ENCODE results near the gene ANO4.

ANO4 gene

DNA sequence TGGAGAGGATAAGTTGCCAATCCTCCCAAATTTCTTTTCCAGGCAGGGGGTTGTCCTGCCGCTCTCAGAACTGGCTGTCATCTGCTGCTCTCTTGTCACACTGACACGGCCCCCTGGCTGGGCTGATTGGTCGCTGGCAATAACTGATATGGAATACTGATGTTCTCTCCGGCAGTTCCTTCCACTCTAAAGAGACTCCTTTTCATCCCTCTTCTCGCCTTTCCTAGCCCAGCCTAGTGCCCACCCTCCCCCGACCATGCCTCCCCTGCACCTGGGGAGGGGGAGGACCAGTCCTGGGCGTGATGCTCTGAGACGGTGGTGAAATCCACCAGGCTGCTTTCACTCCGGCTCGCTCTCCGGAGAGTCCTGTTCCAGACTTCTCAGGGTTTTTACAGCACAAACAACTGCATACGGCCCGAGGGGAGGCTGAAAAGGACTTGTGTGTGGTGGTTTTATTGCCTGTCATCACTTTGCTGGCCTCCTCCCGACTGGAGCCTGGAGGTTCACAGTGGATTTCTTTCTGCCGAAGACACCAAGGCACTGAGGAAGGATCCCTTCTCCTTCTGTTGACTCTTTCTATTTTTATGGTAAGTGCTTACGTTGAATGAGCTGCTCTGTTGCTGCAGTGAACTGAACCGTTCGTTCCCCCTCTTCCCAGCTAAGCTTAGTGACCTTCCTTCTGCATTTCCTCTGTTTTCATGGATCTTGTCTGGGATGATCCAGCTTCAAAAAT lies at the start of gene ANO4:
TSS of gene ANO4 (plus strand) at position 336 of the 733 bp plus-strand sequence. CDS start 107,010 bp downstream, outside the sequence.
- DNase-seq: no peak

DNA sequence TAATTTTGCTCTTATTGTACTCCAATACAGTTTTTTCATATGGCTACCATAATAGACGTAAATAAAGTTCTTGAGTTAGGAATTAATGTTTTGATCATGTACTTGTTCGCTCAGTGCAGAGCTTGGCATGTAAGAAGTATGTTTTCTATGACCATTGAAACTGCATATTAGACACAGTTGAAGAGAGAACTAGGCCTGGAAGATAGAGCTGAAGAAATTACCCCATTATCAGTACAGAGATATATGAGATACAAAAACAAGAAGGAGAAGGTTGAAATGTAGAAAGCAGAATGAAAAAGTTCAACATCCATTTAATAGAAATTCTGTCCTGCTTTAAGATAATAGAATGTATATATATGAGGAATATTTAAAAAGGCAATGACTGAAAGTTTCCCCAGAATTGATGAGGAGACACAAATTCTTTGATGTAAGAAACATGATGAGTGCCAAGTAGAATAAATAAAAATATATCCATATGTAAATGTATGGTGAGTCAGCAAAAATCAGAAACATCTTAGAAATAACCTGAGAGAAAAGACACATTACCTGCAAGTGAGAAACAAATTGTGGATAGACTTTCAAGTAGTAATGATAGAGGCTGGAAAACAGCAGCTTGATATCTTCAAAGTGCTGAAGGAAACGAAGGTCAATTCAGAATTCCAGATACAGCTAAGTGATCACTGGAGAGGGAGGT lies 49.1 kb upstream of the ANO4 start:
- DNase-seq: no peak

DNA sequence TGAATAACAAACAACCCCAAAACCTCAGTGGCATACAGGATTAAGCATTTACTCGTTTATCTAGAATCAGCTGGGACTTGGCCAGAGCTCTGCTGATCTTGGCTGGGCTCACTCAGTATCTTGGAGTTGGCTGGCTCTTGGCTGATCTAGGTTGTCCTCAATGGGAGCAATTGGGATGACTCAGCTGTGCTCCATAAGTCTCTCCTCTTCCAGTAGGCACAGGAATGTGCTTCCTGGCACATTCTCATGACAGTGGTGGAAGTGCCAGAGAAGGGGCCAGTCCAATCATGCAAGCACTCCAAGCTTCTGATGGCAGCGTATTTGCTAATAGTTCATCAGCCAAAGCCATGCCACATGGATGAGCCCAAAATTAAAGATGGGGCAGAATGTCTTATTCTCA lies 41.7 kb upstream of the ANO4 start:
- no peak for DNase-seq

DNA sequence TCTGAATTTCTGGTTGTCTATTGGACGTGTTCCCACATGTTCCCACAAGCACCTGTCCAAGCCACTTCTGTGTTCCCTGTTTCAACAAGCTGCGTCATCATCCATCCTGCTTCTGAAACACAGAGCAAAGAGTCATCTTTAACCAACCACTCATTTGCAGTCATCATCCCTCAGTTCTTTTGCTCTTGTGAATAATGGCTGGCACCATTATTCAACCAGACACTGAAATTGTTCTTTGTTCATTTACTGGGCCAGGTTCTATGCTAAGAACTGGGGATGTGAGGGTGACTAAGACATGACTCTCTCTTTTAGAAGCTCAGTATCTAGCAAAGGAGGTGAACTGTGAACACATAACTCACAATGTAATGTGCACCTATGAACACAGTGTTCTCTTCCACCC lies 40.7 kb upstream of the ANO4 start:
- no peak for DNase-seq

DNA sequence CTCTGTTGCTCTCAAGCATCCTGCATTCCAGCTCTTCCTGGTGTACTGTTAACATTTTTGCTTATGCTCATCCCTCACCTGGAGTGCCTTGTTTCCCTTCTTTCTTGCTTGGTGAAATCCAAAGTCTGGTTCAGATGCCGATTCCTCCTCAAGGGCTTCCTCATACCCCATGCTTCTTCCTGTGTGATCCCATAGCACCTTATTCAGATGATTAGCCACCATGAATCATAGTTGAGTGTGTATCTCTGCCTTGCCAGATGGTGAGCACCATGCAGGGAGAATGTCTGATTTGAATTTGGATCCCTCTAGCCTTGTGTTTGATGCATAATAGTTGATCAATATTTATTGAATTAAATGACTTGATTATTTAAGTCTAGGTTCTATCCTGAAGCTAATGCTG lies 39.4 kb upstream of the ANO4 start:
- no peak for DNase-seq

DNA sequence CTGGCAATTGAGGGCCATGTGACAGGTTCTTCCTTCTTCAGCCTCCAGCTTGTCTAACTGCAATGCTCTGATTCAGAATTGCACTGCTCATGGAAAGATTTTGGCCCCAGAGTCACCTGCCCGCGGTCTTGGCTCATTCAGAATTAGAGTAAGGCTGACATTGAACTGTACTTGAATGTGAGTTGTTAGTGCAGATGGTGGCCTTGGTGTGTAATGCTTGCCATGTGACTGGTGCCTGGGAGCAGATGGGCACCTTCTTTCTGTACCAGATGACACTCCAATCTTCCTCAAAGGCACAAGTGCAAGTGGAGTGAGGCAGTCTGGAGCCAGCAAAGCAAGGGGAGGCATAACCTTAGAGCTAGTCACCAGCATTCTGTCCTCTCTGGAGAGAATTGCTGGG lies 36.5 kb upstream of the ANO4 start:
- peak; percentile 70 for DNase-seq

DNA sequence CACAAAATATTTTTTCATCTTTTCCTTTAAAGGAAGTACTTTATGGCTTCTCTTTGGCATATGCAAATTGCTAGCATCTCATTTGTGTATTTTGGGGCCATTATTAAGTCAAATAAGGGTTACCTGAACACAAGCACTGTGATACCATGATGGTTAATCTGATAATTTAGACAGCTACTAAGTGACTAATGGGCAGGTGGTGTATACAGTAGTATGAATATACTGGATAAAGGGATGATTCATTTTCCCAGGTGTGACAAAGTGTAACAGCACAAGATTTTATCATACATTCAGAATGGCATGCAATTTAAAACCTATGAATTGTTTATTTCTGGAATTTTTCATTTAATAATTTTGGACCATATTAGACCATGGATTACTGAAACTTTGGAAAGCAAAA lies 27.2 kb upstream of the ANO4 start:
- DNase-seq: no peak

DNA sequence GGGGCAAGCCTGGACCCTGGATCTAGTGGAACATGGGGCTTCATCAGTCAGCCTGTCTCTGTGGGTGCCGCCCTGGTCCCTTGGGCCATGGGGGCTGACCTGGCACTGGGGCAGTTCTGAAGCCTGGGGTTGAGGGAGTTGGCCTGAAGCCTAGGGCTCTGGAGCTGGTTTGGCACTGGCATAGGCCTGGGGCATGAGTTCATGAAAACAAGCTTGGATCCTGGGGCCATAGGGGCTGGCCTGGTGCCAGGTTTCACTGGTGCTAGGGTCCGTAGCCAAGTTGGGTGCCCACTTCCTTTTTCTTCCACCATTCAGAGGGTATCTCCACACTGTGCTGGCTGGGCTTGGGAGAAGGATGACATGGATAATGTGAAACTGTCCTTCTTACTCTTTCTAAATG lies 26.6 kb upstream of the ANO4 start:
- no peak for DNase-seq

DNA sequence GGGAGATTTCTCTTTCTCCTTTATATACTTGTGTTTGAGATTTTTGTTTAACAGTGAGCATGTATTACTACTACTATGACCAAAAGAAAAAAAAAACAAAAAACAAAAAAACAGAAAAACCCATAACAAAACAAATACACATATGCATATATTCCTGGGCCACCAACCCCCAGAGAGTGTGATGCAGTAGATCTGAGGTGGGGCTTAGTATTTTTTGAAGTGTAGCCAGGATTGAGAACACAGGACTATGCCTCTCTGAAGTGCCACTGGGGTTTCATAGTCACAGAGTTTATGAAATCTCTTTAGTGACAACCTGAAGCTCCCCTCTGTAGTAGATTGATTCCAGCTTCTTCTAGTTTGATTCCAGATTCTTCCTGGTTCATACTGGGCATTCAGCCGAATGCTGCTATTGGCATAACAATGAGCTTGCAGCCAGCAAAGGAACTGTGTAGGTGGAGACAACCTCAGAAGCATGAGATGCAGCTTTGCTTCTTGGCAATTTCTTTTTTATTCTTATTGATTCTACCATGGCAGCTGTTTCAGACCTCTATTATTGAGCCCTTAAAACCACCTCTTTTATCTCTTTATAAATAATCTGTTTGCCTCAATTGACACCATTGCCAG lies 15.5 kb upstream of the ANO4 start:
- no peak for DNase-seq

DNA sequence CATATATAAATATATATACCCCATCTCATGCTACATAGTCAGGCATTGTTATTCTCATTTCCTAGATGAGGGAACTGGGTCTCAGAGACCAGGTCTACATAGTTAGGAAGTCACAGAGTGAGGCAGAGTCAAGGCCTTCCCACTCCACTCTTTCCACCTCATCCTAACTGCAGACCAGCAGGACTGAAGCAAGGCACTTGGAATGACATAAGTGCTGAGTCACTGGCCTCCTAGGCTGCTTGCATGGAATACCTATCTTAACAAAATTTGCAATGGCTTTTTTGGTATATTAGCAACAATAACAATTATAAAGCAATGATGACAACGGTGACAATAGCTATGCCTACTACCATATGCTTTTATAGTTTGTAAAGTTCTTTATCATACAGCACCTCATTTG lies 5.4 kb upstream of the ANO4 start:
- DNase-seq: no peak

DNA sequence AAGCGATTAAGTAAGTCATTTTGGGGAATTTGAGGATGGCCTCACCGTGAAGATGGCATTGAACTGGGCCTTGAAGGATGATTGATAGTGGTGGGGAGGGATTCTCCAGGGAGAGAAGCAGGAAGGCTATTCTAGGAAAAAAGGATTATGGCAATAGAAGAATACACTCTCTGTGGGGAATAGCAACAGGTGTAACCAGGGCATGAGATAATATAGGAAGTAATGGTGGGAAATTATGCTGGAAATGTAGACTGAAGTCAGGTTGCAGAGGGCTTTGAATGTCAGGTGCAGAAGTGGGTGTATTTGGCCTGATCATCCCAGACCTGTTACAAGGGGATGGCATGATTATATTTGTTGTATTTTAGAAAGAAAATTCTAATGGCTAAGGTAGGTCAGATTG lies 4.6 kb upstream of the ANO4 start:
- DNase-seq: no peak

DNA sequence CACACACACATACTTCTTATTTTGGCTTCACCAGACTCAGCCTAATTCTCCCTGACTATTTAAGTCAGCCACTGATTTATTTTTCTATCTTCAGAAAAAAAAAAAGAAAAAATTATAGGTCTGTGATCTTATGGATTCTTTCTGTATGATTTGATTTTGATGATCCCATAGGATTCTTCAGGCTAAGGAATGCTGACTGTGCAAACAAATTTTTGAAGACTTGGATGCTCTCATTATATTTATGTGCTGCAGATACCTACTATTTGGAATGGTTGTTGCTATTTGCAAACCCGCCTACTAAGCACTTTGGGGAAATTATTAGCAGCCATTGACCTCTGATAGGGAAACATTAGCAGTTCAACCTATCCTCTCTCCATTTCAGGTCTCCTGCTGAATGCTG lies 4.0 kb upstream of the ANO4 start:
- no peak for DNase-seq

DNA sequence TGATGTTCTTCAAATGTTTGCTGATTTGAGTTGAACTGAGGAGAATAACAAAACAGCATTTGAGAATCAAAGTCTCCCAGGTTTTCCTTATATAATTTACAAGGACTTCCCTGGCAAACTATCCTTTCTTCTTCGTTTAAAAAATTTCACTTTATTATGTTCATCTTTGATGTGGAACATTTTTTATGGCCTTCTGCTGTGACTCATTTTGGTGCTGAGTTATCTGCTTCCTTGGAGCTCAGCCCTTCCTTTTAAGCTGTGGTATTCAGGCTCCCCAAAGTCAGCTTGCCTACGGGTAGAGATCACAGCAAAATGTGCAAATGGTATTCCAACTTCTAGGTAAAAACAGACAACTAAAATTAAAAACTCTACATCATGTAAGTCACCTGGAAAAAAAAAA lies 1.4 kb upstream of the ANO4 start:
- no peak for DNase-seq

DNA sequence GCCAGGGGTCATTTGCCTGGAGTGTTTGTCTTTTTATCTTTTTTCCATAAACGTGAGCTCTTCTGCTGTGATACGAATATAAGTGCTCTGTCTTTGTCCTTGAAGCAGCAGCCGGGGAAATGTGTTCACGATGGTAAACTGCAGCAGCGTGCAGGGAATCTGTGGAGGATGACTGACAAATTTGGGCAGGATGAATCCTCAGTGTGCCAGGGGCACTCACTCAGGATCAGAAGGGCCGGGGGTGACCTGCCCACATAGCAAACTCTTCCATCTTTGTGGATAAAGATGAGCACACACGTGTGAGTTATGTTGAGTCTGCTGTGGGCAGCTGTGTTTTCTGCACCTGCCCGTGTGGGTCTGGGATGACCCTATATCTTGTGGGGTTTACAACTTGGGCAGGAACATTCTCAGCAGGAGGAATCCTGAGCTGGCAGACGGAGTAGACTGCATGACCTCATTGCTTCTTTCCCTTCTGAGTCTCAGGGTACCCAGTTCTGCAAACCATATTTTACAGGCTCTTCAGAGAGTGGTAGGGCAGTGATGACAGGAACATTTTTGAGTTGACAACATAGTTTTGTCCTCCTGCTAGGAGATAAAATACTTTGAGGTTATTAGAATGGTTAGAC lies 711 bp downstream of the ANO4 start:
- DNase-seq: no peak

DNA sequence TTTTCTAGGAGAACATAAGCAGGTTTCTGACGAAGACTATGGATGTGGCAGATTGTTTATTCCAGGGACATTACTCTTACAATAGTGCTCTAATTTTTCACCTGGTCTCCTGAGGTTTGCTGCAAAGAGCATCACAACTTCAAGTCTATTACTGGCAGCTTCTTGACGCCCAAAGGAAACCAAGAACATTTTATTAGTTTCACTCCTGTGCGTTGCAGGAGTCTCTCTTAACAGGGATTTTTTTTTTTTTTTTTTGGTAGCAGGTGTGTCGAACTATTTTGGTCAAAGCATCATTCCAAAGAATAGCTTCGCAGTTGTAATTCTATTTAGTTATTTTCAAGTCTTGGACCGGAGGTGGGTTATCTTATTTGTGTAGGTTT lies 1.2 kb downstream of the ANO4 start:
- no peak for DNase-seq

DNA sequence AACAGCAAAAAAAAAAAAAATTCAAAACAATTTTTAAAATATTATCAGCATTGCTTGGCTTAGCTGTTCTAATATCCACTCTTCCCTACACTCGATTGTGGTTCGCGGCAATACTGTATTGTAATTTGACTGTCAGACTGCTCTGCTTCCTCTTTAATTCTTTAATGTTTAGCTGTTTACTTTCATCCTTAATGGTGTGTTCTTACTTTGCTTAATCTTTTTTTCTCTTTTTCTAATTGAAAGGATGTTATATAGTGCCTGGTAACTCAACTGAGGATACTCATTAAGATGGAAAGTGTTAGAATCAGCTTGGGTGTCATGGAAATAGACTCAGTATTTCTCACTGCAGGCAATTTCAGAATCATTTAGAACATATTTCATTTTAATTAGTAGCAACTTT lies 2.0 kb downstream of the ANO4 start:
- no peak for DNase-seq

DNA sequence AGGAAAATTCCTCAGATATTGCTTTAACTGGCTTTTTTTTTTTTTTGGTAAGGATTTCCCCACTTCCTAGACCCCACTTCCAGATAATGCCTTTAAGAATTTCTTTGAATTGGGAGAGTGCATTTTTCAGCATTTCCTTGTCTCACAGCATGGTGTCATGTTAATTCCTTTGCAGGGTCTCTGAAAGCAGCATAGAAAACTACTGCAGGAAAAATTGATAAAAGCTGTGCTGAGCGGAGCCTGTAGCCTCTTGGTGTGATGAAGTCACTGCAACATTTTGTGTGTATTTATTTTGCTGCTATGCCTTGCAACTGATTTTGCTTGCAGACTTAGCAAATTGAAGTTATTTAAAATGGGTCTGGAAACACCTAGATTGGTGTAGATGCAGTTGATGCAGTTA lies 2.7 kb downstream of the ANO4 start:
- DNase-seq: no peak

DNA sequence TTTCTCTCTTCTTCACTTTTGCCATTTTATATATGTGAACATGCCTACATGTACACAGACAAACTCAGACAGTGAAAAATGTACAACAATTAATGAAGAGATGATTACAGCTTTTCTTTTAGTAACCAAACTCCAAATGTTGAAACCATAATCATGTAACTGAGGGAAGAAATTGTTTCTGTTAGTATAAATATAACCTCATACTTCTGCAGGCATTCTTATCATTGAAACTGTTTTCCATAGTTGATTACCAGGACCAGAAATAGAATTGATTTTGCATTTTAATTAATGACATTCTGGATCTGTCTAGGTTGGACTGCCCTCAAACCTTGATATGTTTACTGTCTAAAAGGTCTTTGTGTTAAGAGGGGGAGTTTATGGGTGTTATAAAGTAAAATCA lies 3.2 kb downstream of the ANO4 start:
- no peak for DNase-seq

DNA sequence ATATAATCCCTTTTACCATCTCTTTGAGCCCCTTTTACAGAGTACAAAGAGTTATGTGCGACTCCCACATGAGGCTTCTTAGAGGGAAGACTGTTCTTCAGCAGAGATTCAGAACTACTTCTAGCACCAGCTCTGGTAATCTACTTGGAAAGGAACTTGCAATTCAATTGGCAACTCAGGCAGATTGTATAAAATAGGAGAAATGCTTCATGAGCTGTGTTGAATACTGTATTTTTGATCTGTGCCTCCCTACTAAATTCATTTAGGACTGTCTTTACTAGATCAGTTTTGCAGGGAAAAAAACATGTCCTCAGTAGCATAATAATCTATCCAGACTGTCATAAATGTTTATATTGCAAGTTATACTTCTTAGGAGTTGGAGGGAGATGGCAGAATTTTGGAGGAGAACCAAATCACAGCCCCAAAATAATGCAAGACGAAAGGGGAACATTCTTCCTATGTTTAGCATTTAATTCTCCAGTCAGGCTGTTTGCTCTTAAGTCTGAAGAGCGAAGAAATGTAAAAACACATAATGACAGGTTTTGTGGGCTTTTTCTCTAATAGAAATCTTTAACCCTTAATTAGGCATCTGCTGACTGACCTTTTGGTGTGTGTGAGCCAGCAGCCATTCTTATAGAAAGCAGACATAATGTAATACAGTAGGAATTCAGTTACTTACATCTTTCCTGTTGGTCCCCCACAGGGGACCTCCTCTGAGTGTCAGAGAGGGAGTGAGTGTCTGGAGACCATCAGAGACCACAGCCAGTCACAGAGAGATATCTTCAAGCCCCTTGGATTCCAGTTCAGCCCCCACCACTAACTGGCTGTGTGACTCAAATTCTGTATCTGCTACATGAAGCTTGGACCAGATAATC lies 3.9 kb downstream of the ANO4 start:
- DNase-seq: no peak

DNA sequence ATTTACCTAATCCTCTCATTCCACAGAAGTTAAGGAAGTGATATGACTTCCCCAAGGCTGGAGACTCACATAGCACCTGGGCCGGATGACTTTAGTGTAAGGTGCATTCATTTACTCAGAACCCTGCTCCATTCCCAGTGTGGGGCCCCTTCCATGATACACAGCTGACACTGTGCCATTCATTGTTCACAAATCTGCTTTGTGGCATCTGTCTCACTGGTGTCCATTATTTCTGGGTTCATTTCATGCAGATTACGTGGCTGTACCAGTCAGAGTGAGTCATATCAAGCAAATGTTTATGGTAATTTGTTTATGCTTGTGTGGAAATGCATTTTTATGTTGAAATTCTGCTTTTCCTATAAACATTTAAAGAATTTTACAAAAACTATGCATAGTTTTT lies 5.2 kb downstream of the ANO4 start:
- DNase-seq: no peak

DNA sequence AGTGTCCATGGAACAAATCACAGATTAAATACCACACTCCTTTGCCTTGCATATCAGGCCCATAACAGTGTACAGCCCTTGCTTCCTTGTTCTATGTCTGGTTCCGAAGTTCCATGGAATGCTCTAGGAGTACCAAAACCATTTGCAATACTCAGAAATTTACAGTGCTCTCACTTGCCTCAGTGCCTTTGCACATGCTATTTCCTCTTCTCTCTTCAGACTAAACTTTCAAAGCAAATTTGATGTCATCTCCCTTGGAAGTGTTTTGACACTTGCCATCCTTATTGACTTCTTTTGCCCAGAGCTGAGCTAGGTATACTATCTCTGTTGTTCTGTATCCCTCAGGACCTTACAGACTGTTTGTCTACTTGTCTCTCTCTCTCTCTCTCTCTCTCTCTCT lies 6.1 kb downstream of the ANO4 start:
- DNase-seq: no peak

DNA sequence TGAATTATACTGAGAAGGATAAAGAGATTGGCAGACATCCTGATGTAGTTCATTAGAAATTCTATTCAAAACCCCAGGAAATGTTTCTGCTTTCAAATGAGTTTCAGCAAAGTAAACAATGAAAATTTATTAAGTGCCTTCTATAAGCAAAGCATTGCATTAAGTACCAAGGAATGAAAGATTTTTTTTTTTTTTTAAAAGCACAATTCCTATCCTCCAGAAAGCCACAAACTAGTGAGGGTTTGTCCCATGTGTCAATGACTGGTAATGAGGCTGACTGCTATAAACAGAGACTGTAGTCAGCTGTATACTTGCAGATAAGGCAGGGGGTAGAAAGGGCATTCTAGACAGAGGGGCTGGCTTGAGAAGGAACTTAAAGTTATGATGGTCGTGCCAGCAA lies 6.7 kb downstream of the ANO4 start:
- DNase-seq: no peak

DNA sequence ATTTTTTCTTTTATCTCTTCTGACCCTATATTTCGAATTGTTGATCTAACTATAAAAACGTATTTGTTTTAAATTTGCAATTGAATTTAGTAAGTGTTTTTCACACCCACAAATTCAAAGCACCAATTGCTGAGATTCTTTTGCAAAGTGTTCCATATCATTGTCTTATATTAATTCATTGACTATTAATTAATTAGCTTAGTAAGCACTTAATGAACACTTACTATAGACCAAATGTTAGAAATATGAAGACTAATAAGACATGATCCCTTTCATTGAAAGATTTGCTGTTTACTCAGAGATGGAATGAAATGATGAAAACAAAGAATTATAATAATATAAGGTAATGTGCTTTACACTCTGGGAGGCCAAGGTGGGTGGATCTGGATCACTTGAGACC lies 14.2 kb downstream of the ANO4 start:
- no peak for DNase-seq
